ENCODE measurements around the gene HK1.

- TF ChIP-seq NFE2L1 (CRISPR knock-in tag; IDR thresholded peaks at IDR 0.05) (no peak), ZBTB21 (CRISPR knock-in tag; IDR thresholded peaks at IDR 0.05; ENCODE audit: borderline replicate concordance) (no peak), CTCF (IDR thresholded peaks at IDR 0.05) (no peak), USF2 (CRISPR knock-in tag; IDR thresholded peaks at IDR 0.05) (peak; percentile 78), STAT6 (CRISPR knock-in tag; conservative IDR thresholded peaks at IDR 0.05; ENCODE audit: low read depth) (no peak), ZNF281 (CRISPR knock-in tag; IDR thresholded peaks at IDR 0.05) (no peak), CREM (CRISPR knock-in tag; IDR thresholded peaks at IDR 0.05) (no peak), KAT7 (CRISPR knock-in tag; IDR thresholded peaks at IDR 0.05; ENCODE audit: borderline replicate concordance) (no peak), MAX (CRISPR knock-in tag; IDR thresholded peaks at IDR 0.05) (no peak), CBFB (CRISPR knock-in tag; IDR thresholded peaks at IDR 0.05; ENCODE audit: low read depth) (no peak), JUN (CRISPR knock-in tag; IDR thresholded peaks at IDR 0.05) (no peak), SMAD3 (CRISPR knock-in tag; IDR thresholded peaks at IDR 0.05; ENCODE audit: borderline replicate concordance) (no peak)
Observed at GRCh38 chr10:69425511-69426298, 147.4 kb downstream of the HK1 start.
